AG04450 (cell line): ENCODE measurements around the gene ATL3. TPM values are rescaled to one million over a fixed set of nuclear protein-coding genes. Genes with fewer than 3 reads are reported as not detected.

Experiments used
- CTCF ChIA-PET: fragments of 300-600, 350-600 bp; formaldehyde crosslinking; extraction: SDS; loops from one replicate; lab custom pipeline; 2022; ENCODE audit warnings: antibody characterized with exemption, inconsistent platforms; lab: Charles Lee
- POLR2A ChIA-PET: fragments of 350-600 bp; formaldehyde crosslinking; extraction: SDS; loops from one replicate; lab custom pipeline; 2021; ENCODE audit warnings: antibody characterized with exemption, inconsistent platforms; lab: Yijun Ruan, JAX
- DNase-seq: peaks from one replicate; pipeline ENCODE4 v3.0.0-alpha.2; 2011; ENCODE audit warnings: low read depth, low spot score
- H3K27ac ChIP-seq: one replicate; pipeline ENCODE4 v1.5.1; 2012; ENCODE audit warnings: low read depth, low read length, control low read depth
- H3K27me3 ChIP-seq: one replicate; pipeline ENCODE4 v1.6.0; 2012; ENCODE audit warnings: low read length; ENCODE audit not compliant: control insufficient read depth, insufficient read depth
- H3K4me3 ChIP-seq: 2 replicates; pipeline ENCODE4 v1.5.1; 2011; ENCODE audit warnings: mild to moderate bottlenecking, low read depth, low read length, control low read depth
- H3K9me3 ChIP-seq: 2 replicates; pipeline ENCODE4 v1.5.1; 2012; ENCODE audit warnings: low read length; ENCODE audit not compliant: control insufficient read depth, insufficient read depth
- polyA plus RNA-seq: library from polyadenylated mRNA; depleted of rRNA; stranded (reverse); fragments of >200 nt; gene quantifications from 2 replicates; pipeline ENCODE4 v1.2.3, GENCODE V29; 2011
- TF ChIP-seq, protein P1 (sequence below): IDR thresholded peaks from 2 replicates; pipeline ENCODE4 v1.5.1; 2011; ENCODE audit warnings: low read depth, low read length, control low read depth, inconsistent platforms

ATL3 gene
- polyA plus RNA-seq, 1 experiment = 52.3 TPM

GRCh38 chr11:63683133-63683991 is 12.2 kb upstream of the ATL3 start:
- Histone ChIP-seq H3K9me3 (no peaks in the 10 kb centered on the region; the same call in 1 of the 2 replicates), H3K27ac (no peak overlapping the region), H3K27me3 (no peaks in the 10 kb centered on the region), H3K4me3 (peak overlapping the region; percentile 86)
- no peak for DNase-seq
- TF ChIP-seq, protein P1, sequence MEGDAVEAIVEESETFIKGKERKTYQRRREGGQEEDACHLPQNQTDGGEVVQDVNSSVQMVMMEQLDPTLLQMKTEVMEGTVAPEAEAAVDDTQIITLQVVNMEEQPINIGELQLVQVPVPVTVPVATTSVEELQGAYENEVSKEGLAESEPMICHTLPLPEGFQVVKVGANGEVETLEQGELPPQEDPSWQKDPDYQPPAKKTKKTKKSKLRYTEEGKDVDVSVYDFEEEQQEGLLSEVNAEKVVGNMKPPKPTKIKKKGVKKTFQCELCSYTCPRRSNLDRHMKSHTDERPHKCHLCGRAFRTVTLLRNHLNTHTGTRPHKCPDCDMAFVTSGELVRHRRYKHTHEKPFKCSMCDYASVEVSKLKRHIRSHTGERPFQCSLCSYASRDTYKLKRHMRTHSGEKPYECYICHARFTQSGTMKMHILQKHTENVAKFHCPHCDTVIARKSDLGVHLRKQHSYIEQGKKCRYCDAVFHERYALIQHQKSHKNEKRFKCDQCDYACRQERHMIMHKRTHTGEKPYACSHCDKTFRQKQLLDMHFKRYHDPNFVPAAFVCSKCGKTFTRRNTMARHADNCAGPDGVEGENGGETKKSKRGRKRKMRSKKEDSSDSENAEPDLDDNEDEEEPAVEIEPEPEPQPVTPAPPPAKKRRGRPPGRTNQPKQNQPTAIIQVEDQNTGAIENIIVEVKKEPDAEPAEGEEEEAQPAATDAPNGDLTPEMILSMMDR = no peak
- ChIA-PET CTCF (interaction anchor here (1.0 to 2.3 kb wide), 4 partner anchors 7 to 55 kb away, joined by 3 to 10 read pairs (median 6); no protein-coding TSS in a partner anchor), POLR2A (interaction anchor here (2.0 to 3.4 kb wide), 2 partner anchors 13 to 15 kb away, joined by 10 to 38 read pairs; partner anchors contain the start of gene ATL3)

DNA sequence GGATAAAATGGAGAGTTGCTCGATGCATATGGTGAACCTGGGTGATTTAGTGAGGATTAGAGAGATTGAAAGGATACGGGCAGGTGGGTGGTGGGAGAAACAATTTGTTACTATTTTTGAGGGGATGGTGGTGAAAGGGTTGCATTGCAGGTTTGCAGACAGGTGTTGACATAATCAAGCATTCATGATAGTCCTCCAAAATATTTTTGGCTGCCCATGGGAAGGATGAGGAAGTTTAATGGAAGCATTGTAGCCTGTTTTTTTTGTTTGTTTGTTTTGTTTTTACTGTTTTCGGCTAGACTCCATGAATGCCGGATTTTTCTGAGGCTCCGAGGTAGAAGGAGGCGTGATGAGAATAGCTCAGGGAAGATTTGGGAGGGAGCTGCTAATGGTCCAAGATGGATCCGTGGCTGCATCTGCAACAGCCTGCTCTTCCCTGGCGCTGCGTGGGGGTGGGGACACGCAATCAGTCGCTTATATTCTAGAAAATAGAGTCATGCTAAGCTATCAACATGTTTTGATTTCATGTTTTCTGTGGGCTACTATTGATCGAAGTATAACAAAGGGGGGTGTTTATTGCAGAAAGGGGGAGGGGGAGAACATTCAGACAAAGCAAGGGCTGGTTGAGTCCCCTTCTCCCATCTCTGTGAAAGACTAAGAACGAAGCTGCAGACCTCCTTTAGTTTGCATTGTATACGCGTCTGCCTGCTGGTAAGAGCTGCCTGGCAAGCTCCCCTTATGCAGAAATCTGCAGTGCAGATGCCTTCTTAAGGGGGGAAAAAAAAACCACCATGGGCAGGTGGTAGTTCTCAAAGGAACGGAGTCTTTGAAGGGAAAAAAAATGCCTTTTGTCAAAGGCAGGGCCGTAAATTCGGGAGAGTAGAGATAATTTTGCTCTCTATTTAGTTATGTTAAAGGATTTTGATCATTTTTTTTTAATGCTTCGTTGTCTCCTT is 11.2 kb upstream of the ATL3 start:
- Histone ChIP-seq H3K9me3 (no peaks in the 10 kb centered on the region; the same call in 1 of the 2 replicates), H3K27me3 (no peaks in the 10 kb centered on the region), H3K4me3 (peak overlapping the region; percentile 86), H3K27ac (peak overlapping the region; percentile 68)
- CTCF ChIA-PET = interaction anchor here (0.6 to 2.3 kb wide), 11 partner anchors 8 to 1238 kb away, joined by 3 to 10 read pairs (median 5); no protein-coding TSS in a partner anchor
- TF ChIP-seq, protein P1 = peak; percentile 9; the same call in 1 of the 2 replicates
- DNase-seq = no peak
- POLR2A ChIA-PET = interaction anchor here (0.6 to 3.4 kb wide), 8 partner anchors 9 to 841 kb away, joined by 3 to 38 read pairs (median 6); partner anchors contain the start of gene ATL3

GRCh38 chr11:63681321-63682065 is 10.3 kb upstream of the ATL3 start, which contains the start of gene RTN3:
TSS of gene RTN3 (plus strand) at chr11:63681500. CDS start at chr11:63681637, 137 bp downstream.
- H3K27ac ChIP-seq = peak within 1 kb of the TSS; percentile 68
- ChIA-PET POLR2A (interaction anchor here (1.0 to 3.4 kb wide), 7 partner anchors 8 to 840 kb away, joined by 3 to 38 read pairs (median 4); partner anchors contain the start of gene ATL3), CTCF (interaction anchor here (0.7 to 2.3 kb wide), 6 partner anchors 11 to 601 kb away, joined by 3 to 10 read pairs (median 5); no protein-coding TSS in a partner anchor)
- TF ChIP-seq, protein P1 = no peak
- no peaks in the 10 kb centered on the region; the same call in 1 of the 2 replicates for H3K9me3 ChIP-seq
- H3K4me3 ChIP-seq = peak within 1 kb of the TSS; percentile 86
- DNase-seq = peak; percentile 97
- H3K27me3 ChIP-seq = no peaks in the 10 kb centered on the region

DNA sequence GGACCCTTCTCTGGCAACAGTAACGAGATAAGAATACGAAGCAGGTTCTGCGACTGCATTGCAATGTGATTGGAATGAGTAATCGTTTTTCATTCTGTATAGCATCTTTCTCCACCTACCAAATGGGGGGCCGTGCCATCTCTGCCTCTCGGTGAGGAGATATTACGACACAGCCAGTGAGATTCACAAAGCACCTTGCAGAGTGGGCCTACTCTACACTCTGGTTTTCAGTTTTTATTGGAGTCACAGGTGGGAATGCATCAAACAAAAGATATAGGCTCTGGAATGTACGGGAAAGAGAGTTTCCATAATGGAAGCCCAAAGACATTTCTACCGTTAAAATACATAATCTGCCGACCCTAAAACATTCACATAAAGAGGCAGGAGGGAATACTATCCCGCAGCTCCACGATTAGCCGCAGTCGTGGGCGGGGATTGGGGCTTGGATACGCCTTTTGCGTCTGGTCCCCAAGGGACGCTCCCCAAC is 9.7 kb upstream of the ATL3 start:
- H3K27ac ChIP-seq = peak overlapping the region; percentile 52
- POLR2A ChIA-PET = interaction anchor here (1.0 to 3.4 kb wide), 6 partner anchors 8 to 840 kb away, joined by 3 to 38 read pairs (median 4); partner anchors contain the start of gene ATL3
- peak overlapping the region; percentile 50 for H3K4me3 ChIP-seq
- CTCF ChIA-PET = interaction anchor here (0.6 to 2.3 kb wide), 4 partner anchors 11 to 57 kb away, joined by 3 to 10 read pairs (median 7); no protein-coding TSS in a partner anchor
- TF ChIP-seq, protein P1 = no peak
- DNase-seq = no peak
- no peaks in the 10 kb centered on the region for H3K9me3 ChIP-seq
- H3K27me3 ChIP-seq = no peaks in the 10 kb centered on the region
